ENCODE data around the gene TMEM196. TPM values are rescaled to one million over a fixed set of nuclear protein-coding genes. Genes with fewer than 3 reads are reported as not detected.
A peak's percentile ranks its signal among the peaks of the same experiment; 100 is the strongest.

Gene TMEM196
- polyA plus RNA-seq (2013, experiment 1 of 2): 0.03 TPM
- 0.06 TPM for polyA plus RNA-seq (2013, experiment 2 of 2)

DNA sequence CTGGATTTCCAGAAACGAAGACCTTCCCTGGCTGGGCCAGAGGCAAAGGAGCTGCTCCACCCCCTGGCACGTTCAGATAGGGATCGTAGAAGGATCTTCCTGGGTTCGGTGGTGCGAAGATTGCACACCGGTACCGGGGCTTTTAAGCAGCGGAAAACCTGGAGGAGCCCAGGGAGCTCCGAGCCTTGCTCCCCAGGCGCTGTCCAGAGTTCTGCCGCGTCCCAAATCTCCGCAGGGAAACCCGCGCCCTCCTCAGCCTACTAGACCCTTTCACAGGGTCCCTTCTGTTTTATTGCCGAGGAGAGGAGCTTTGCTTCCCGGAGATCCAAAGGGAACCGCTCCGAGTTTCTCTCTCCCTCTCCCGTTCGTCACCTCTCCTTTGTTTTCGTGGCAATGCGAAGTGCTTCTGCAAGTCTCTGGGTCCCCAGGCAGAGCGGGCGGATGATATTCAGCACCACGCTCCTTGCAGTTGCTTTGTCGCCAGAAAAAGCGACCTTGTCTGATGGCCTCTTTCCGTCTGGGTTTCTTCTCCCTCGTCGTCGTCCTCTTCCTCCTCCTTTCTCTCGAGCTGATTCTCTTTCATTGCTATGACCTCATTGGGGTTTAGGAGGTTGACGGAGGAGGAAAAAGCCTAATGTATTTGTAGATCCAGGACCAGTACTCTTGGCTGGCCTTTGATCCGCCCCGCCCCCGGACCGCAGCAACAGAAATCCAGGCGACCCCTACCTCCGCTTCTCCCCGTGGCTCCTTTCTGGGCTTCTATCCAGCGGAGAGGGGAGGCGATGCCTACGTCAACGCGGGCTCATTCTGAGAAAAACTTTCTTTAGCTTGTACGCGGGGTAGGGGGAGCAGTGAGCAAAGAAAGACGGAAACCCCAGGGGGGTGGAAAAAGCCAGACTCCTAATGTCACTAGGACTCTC, at the start of gene TMEM196:
Gene TMEM196, minus strand, starts transcription at position 777 of the 920 bp plus-strand sequence. CDS start 921 bp downstream, outside the sequence.
- no peak within 1 kb of the TSS for H4K5ac ChIP-seq (ENCODE audit: low read length)
- no peaks in the 10 kb centered on the region for H3K36me3 ChIP-seq (ENCODE audit: control insufficient read depth, insufficient read depth, low read length)
- no peaks in the 10 kb centered on the region for H3K79me1 ChIP-seq (ENCODE audit: low read length)
- no peaks in the 10 kb centered on the region for H3K79me2 ChIP-seq (ENCODE audit: control insufficient read depth, insufficient read depth, low read length)
- no peak within 1 kb of the TSS for H2BK120ac ChIP-seq (ENCODE audit: low read depth, low read length)
- H3K9ac ChIP-seq (ENCODE audit: low read length): no peak within 1 kb of the TSS
- H3K18ac ChIP-seq (ENCODE audit: low read length): no peak within 1 kb of the TSS
- peaks cover 2% of the 10 kb centered on the region for H3K4me1 ChIP-seq (ENCODE audit: control insufficient read depth, low read depth, low read length)
- peak within 1 kb of the TSS; percentile 56 for H3K23ac ChIP-seq (ENCODE audit: low read length)
- H3K27me3 ChIP-seq (ENCODE audit: insufficient read depth, low read length, poor library complexity): no peaks in the 10 kb centered on the region
- no peak within 1 kb of the TSS for H2BK5ac ChIP-seq (ENCODE audit: low read length)
- no peak within 1 kb of the TSS for H3K27ac ChIP-seq (ENCODE audit: low read depth, low read length)
- WGBS (ENCODE audit: extremely low coverage, insufficient coverage, low lambda C conversion rate): no CpG with 5 or more reads among the region's 49 CpGs
- no peak within 1 kb of the TSS for H3K4ac ChIP-seq (ENCODE audit: low read depth, low read length)
- H4K8ac ChIP-seq (ENCODE audit: low read depth, low read length): no peak within 1 kb of the TSS
- no peak within 1 kb of the TSS for H3K4me3 ChIP-seq (ENCODE audit: low read length)
- no peak within 1 kb of the TSS for H2BK15ac ChIP-seq (replicated peaks; ENCODE audit: low read depth)
- no peak within 1 kb of the TSS for H2AK5ac ChIP-seq (ENCODE audit: low read length)
- peak; percentile 85 for DNase-seq
- peak within 1 kb of the TSS; percentile 78 for H3K4me2 ChIP-seq (ENCODE audit: low read length)
- H3K56ac ChIP-seq (ENCODE audit: low read length): no peak within 1 kb of the TSS

GRCh38 chr7:19816128-19816527, 42.7 kb upstream of the TMEM196 start:
- H3K9ac ChIP-seq (ENCODE audit: low read length): no peak overlapping the region
- H2BK15ac ChIP-seq (replicated peaks; ENCODE audit: low read depth): no peak overlapping the region
- no peak overlapping the region for H3K4me2 ChIP-seq (ENCODE audit: low read length)
- no peaks in the 10 kb centered on the region for H3K36me3 ChIP-seq (ENCODE audit: control insufficient read depth, insufficient read depth, low read length)
- no peak overlapping the region for H2BK120ac ChIP-seq (ENCODE audit: low read depth, low read length)
- H3K27ac ChIP-seq (ENCODE audit: low read depth, low read length): no peak overlapping the region
- no peak overlapping the region for H3K4ac ChIP-seq (ENCODE audit: low read depth, low read length)
- DNase-seq: no peak
- H2BK5ac ChIP-seq (ENCODE audit: low read length): no peak overlapping the region
- H3K27me3 ChIP-seq (ENCODE audit: insufficient read depth, low read length, poor library complexity): no peaks in the 10 kb centered on the region
- H3K18ac ChIP-seq (ENCODE audit: low read length): no peak overlapping the region
- WGBS (ENCODE audit: extremely low coverage, insufficient coverage, low lambda C conversion rate): no CpG with 5 or more reads among the region's 2 CpGs
- H4K5ac ChIP-seq (ENCODE audit: low read length): no peak overlapping the region
- no peak overlapping the region for H3K56ac ChIP-seq (ENCODE audit: low read length)
- no peaks in the 10 kb centered on the region for H3K79me1 ChIP-seq (ENCODE audit: low read length)
- H3K4me3 ChIP-seq (ENCODE audit: low read length): no peak overlapping the region
- H3K79me2 ChIP-seq (ENCODE audit: control insufficient read depth, insufficient read depth, low read length): no peaks in the 10 kb centered on the region
- H3K23ac ChIP-seq (ENCODE audit: low read length): no peak overlapping the region
- H3K4me1 ChIP-seq (ENCODE audit: control insufficient read depth, low read depth, low read length): no peaks in the 10 kb centered on the region
- no peak overlapping the region for H2AK5ac ChIP-seq (ENCODE audit: low read length)
- H4K8ac ChIP-seq (ENCODE audit: low read depth, low read length): no peak overlapping the region

- no peaks in the 10 kb centered on the region for H3K4me1 ChIP-seq (ENCODE audit: control insufficient read depth, low read depth, low read length)
- WGBS (ENCODE audit: extremely low coverage, insufficient coverage, low lambda C conversion rate): no CpG with 5 or more reads among the region's 2 CpGs
- no peak overlapping the region for H3K4me2 ChIP-seq (ENCODE audit: low read length)
- no peak overlapping the region for H3K4me3 ChIP-seq (ENCODE audit: low read length)
- H2BK120ac ChIP-seq (ENCODE audit: low read depth, low read length): no peak overlapping the region
- H2BK5ac ChIP-seq (ENCODE audit: low read length): no peak overlapping the region
- H2AK5ac ChIP-seq (ENCODE audit: low read length): no peak overlapping the region
- no peaks in the 10 kb centered on the region for H3K27me3 ChIP-seq (ENCODE audit: insufficient read depth, low read length, poor library complexity)
- H3K23ac ChIP-seq (ENCODE audit: low read length): no peak overlapping the region
- H3K27ac ChIP-seq (ENCODE audit: low read depth, low read length): no peak overlapping the region
- peak; percentile 63 for DNase-seq
- H4K5ac ChIP-seq (ENCODE audit: low read length): no peak overlapping the region
- no peak overlapping the region for H2BK15ac ChIP-seq (replicated peaks; ENCODE audit: low read depth)
- no peak overlapping the region for H3K9ac ChIP-seq (ENCODE audit: low read length)
- no peak overlapping the region for H4K8ac ChIP-seq (ENCODE audit: low read depth, low read length)
- H3K18ac ChIP-seq (ENCODE audit: low read length): no peak overlapping the region
- H3K4ac ChIP-seq (ENCODE audit: low read depth, low read length): no peak overlapping the region
- H3K79me2 ChIP-seq (ENCODE audit: control insufficient read depth, insufficient read depth, low read length): no peaks in the 10 kb centered on the region
- no peak overlapping the region for H3K56ac ChIP-seq (ENCODE audit: low read length)
- no peaks in the 10 kb centered on the region for H3K36me3 ChIP-seq (ENCODE audit: control insufficient read depth, insufficient read depth, low read length)
- no peaks in the 10 kb centered on the region for H3K79me1 ChIP-seq (ENCODE audit: low read length)
Measured at GRCh38 chr7:19815546-19815945, 42.1 kb upstream of the TMEM196 start.

DNA sequence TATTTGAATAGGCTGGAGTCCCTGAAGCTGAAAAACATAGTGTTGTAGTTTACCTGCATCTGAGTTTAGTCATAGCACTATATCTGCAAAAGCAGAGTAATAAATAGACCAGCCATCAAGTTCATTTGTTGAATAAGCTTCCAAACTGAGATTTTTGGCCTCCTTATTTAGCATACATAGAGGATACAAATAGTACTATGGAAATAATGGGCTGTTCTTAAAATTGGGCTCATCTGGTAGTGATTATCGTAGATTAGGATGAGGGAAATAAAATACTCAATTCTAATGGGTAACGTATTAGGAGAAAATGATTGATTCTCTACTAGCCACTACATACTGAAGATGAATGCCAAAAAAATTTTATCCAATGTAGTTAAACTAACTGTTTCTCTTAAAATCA, 41.4 kb upstream of the TMEM196 start:
- no peak overlapping the region for H2BK5ac ChIP-seq (ENCODE audit: low read length)
- H3K4me2 ChIP-seq (ENCODE audit: low read length): no peak overlapping the region
- H3K27me3 ChIP-seq (ENCODE audit: insufficient read depth, low read length, poor library complexity): no peaks in the 10 kb centered on the region
- no peak overlapping the region for H3K4ac ChIP-seq (ENCODE audit: low read depth, low read length)
- no peak overlapping the region for H3K23ac ChIP-seq (ENCODE audit: low read length)
- no peaks in the 10 kb centered on the region for H3K79me2 ChIP-seq (ENCODE audit: control insufficient read depth, insufficient read depth, low read length)
- H3K79me1 ChIP-seq (ENCODE audit: low read length): no peaks in the 10 kb centered on the region
- no peaks in the 10 kb centered on the region for H3K4me1 ChIP-seq (ENCODE audit: control insufficient read depth, low read depth, low read length)
- H3K36me3 ChIP-seq (ENCODE audit: control insufficient read depth, insufficient read depth, low read length): no peaks in the 10 kb centered on the region
- no peak overlapping the region for H3K27ac ChIP-seq (ENCODE audit: low read depth, low read length)
- no peak overlapping the region for H4K8ac ChIP-seq (ENCODE audit: low read depth, low read length)
- DNase-seq: no peak
- no peak overlapping the region for H2BK15ac ChIP-seq (replicated peaks; ENCODE audit: low read depth)
- no peak overlapping the region for H3K4me3 ChIP-seq (ENCODE audit: low read length)
- H3K9ac ChIP-seq (ENCODE audit: low read length): no peak overlapping the region
- no peak overlapping the region for H4K5ac ChIP-seq (ENCODE audit: low read length)
- H3K56ac ChIP-seq (ENCODE audit: low read length): no peak overlapping the region
- no peak overlapping the region for H3K18ac ChIP-seq (ENCODE audit: low read length)
- no peak overlapping the region for H2BK120ac ChIP-seq (ENCODE audit: low read depth, low read length)
- WGBS (ENCODE audit: extremely low coverage, insufficient coverage, low lambda C conversion rate): 100% methylated on average over 1 of the region's 2 CpGs
- no peak overlapping the region for H2AK5ac ChIP-seq (ENCODE audit: low read length)

DNA sequence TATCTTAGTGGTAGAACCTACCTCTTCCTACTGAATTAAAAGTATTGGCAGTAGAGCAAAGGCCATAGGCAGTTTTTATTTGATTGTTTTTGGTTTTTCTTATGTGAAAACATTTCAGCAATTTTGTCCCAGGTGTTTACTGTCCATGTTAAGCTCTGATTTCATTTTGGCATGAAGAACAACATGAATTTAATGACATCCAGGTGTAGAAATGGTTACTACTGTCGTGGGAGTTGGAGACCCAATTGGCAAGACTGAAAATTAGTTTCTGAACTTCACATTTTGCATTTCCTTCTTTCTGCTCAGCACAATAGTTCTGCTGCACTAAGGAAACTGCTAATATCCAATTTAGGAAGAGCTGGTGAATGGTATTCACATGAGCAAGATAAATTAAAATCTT, 38.0 kb upstream of the TMEM196 start:
- no peak for DNase-seq
- Histone ChIP-seq H2BK120ac (ENCODE audit: low read depth, low read length) (no peak overlapping the region), H3K18ac (ENCODE audit: low read length) (no peak overlapping the region), H3K79me2 (ENCODE audit: control insufficient read depth, insufficient read depth, low read length) (no peaks in the 10 kb centered on the region), H3K27ac (ENCODE audit: low read depth, low read length) (no peak overlapping the region), H3K4me1 (ENCODE audit: control insufficient read depth, low read depth, low read length) (no peaks in the 10 kb centered on the region), H2BK15ac (replicated peaks; ENCODE audit: low read depth) (no peak overlapping the region), H3K4me2 (ENCODE audit: low read length) (no peak overlapping the region), H3K9ac (ENCODE audit: low read length) (no peak overlapping the region), H2BK5ac (ENCODE audit: low read length) (no peak overlapping the region), H3K23ac (ENCODE audit: low read length) (no peak overlapping the region), H3K4ac (ENCODE audit: low read depth, low read length) (no peak overlapping the region), H4K8ac (ENCODE audit: low read depth, low read length) (no peak overlapping the region), H3K4me3 (ENCODE audit: low read length) (no peak overlapping the region), H3K79me1 (ENCODE audit: low read length) (no peaks in the 10 kb centered on the region), H4K5ac (ENCODE audit: low read length) (no peak overlapping the region), H2AK5ac (ENCODE audit: low read length) (no peak overlapping the region), H3K27me3 (ENCODE audit: insufficient read depth, low read length, poor library complexity) (no peaks in the 10 kb centered on the region), H3K36me3 (ENCODE audit: control insufficient read depth, insufficient read depth, low read length) (no peaks in the 10 kb centered on the region), H3K56ac (ENCODE audit: low read length) (no peak overlapping the region)
- WGBS (ENCODE audit: extremely low coverage, insufficient coverage, low lambda C conversion rate): no CpG with 5 or more reads among the region's 1 CpG
